ENCODE results near the gene SPOCK1. TPM values are rescaled to one million over a fixed set of nuclear protein-coding genes. Genes with fewer than 3 reads are reported as not detected.
"Not testable (repeated sequence)": the region's sequence is repeated elsewhere in the genome, so short reads cannot be mapped to it uniquely, and the experiment has no call there.

The SPOCK1 gene
- total RNA-seq, 2 experiments from 2014 or later: not detected

DNA sequence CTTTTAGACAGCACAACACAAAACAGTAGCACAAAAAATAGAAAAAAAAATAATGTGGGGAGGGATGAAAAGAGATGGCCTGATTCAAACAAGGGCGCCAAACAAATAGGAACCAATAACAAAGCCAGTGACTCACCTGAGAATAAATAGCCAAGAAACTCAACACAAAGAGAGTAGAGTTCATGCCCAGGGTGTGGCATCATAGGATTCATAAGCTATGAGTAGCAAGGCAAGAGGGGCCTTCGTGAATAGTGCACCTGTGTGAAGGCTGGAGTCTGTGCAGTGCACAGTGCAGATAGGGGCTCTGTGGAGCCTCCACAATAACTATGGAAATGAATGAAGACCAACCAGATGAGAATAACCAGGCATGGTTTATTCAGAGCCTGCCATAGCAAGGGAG is 541.7 kb downstream of the SPOCK1 start:
- Mint-ChIP-seq H3K4me3 (no peak overlapping the region), H3K36me3 (no peaks in the 10 kb centered on the region), H3K27ac (no peak overlapping the region), H3K27me3 (no peaks in the 10 kb centered on the region), H3K9me3 (peaks cover 17% of the 10 kb centered on the region), H3K4me1 (ENCODE audit: low read depth) (no peaks in the 10 kb centered on the region)
- POLR2A ChIA-PET: interaction anchor here (0.6 kb wide), 1 partner anchor 121 kb away, joined by 3 read pairs; no protein-coding TSS in a partner anchor
- DNase-seq: no peak
- CTCF ChIA-PET: no interaction called here
- intact Hi-C loops (cut with micrococcal nuclease): no loop called here

DNA sequence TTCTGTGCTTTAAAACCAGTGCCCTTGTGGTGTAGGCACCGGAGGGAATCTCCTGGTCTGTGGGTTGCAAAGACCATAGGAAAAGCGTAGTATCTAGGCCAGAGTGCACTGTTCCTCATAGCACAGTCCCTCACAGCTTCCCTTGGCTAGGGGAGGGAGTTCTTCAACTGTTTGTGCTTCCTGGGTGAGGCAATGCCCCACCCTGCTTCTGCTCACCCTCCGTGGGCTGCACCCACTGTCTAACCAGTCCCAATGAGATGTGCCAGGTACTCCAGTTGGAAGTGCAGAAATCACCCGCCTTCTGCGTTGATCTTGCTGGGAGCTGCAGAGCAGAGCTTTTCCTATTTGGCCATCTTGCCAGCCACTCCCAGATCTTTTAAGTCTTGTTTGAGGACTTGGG is 545.0 kb downstream of the SPOCK1 start:
- H3K4me1 Mint-ChIP-seq (ENCODE audit: low read depth); H3K4me3 Mint-ChIP-seq; CTCF ChIA-PET; H3K27me3 Mint-ChIP-seq; POLR2A ChIA-PET; H3K27ac Mint-ChIP-seq; intact Hi-C loops (cut with micrococcal nuclease); H3K36me3 Mint-ChIP-seq; DNase-seq: not testable (repeated sequence)
- H3K9me3 Mint-ChIP-seq: peaks cover 15% of the 10 kb centered on the region

DNA sequence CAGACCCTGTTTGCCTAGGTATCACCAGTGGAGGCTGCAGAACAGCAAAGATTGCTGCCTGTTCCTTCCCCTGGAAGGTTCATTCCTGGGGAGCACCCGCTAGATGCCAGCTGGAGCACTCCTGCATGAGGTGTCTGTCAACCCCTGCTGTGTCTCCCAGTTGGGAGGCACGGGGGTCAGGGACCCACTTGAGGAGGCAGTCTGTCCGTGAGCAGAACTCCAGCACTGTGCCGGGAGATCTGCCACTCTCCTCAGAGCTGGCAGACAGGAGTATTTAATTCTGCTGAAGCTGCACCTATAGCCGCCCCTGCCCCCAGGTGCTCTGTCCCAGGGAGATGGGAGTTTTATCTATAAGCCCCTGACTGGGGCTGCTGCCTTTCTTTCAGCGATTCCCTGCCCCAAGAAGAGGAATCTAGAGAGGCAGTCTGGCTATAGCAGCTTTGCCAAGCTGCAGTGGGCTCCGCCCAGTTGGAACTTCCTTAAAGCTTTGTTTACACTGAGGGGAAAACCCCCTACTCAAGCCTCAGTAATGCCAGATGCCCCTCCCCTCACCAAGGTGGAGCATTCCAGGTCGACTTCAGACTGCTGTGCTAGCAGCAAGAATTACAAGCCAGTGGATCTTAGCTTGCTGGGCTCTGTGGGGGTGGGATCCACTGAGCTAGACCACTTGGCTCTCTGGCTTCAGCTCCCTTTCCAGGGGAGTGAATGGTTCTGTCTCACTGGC is 545.6 kb downstream of the SPOCK1 start:
- DNase-seq: not testable (repeated sequence)

DNA sequence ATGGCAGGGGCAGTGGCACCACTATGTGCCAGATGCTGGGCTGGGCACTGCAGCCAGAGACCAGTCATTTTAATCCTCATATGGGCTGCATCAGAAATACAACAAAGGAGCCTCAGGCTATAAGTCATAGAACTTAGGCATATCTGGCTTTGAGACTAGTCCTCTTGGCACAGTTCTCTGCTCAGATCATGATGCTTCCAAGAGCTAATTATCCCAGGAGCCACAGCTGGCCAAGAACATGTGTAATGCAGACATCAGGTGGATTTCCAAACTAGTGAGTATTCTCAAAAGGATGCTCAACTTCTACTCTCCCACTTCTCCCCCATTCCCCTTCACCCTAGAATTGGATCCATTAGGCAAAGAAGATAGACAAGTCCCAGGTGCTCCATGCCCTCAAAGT is 571.6 kb downstream of the SPOCK1 start:
- H3K4me1 Mint-ChIP-seq (ENCODE audit: low read depth): no peaks in the 10 kb centered on the region
- peaks cover 12% of the 10 kb centered on the region for H3K9me3 Mint-ChIP-seq
- no peak overlapping the region for H3K27ac Mint-ChIP-seq
- intact Hi-C loops (cut with micrococcal nuclease): no loop called here
- ChIA-PET CTCF (no interaction called here), POLR2A (no interaction called here)
- H3K36me3 Mint-ChIP-seq: no peaks in the 10 kb centered on the region
- no peak overlapping the region for H3K4me3 Mint-ChIP-seq
- DNase-seq: no peak
- H3K27me3 Mint-ChIP-seq: no peaks in the 10 kb centered on the region

More for the DNA sequence above, 545.6 kb downstream of the SPOCK1 start:
- intact Hi-C loops (cut with micrococcal nuclease); POLR2A ChIA-PET; H3K27ac Mint-ChIP-seq; H3K4me1 Mint-ChIP-seq (ENCODE audit: low read depth); H3K4me3 Mint-ChIP-seq; H3K27me3 Mint-ChIP-seq; H3K36me3 Mint-ChIP-seq; CTCF ChIA-PET: not testable (repeated sequence)
- peaks cover 20% of the 10 kb centered on the region for H3K9me3 Mint-ChIP-seq

DNA sequence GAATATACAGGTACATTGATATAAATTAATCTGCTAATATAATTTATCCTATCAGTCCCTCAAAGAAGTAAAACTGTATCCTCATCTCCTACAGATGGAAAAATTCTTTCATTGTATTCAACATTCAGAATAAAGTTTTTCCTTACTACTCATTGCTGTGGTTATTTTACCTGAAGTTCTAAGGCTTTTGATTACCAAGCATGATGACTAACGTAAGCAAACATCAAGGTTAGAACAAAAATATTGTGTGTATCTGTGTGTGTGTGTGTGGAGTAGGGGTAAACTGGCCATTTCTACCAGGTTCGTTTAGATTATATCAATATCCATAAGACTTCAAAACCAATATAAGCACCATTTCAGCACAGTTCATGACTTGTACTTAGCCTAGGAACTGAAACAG is 573.1 kb downstream of the SPOCK1 start:
- ChIA-PET CTCF (no interaction called here), POLR2A (no interaction called here)
- no peak for DNase-seq
- Mint-ChIP-seq H3K27me3 (no peaks in the 10 kb centered on the region), H3K9me3 (peaks cover 9% of the 10 kb centered on the region), H3K4me1 (ENCODE audit: low read depth) (no peaks in the 10 kb centered on the region), H3K4me3 (no peak overlapping the region), H3K36me3 (no peaks in the 10 kb centered on the region), H3K27ac (no peak overlapping the region)
- intact Hi-C loops (cut with micrococcal nuclease): no loop called here

Other genes starting within 250 kb of the SPOCK1 start
- gene KLHL3, start 236.8 kb upstream of the SPOCK1 start, total RNA-seq: 1 to 10 TPM; 3.0 to 3.4 TPM

All from activated CD4-positive, alpha-beta memory T cell treated with anti-CD3 and anti-CD28 coated beads for 36 hours (primary cell).